Ovary (tissue), 9 donors: ENCODE data around the gene LYG1. TPM values are rescaled to one million over a fixed set of nuclear protein-coding genes. Genes with fewer than 3 reads are reported as not detected.

Experiments
- DNase-seq, 5 donors: peaks; one replicate each; pipeline ENCODE4 v3.0.0-alpha.2; 2019 to 2020
- H3K27ac ChIP-seq, 2 donors: fragments of 200-600 bp; one replicate each; pipeline versions ENCODE4 v1.5.1 to v1.8.0; 2019 to 2022
- H3K27me3 ChIP-seq: fragments of 200-600 bp; one replicate; pipeline ENCODE4 v1.8.0; 2022
- H3K36me3 ChIP-seq: fragments of 200-600 bp; sonication (generic); one replicate; pipeline ENCODE4 v1.5.1; 2019
- H3K4me1 ChIP-seq: one replicate; pipeline ENCODE4 v1.8.1; 2013; ENCODE audit warnings: mild to moderate bottlenecking, moderate library complexity; ENCODE audit not compliant: insufficient read depth
- H3K4me3 ChIP-seq: fragments of 200-600 bp; sonication (generic); one replicate; pipeline ENCODE4 v1.5.1; 2017
- H3K9me3 ChIP-seq, 2 donors: fragments of 200-600 bp in 1 of 2; sonication (generic) in 1 of 2; one replicate each; pipeline versions ENCODE4 v1.5.1 to v1.8.1; 2013 to 2019; ENCODE audit warnings: mild to moderate bottlenecking in 1 of 2, moderate library complexity in 1 of 2
- EP300 ChIP-seq: sonication (generic); formaldehyde crosslinking; IDR thresholded peaks from one replicate; pipeline ENCODE4 v1.6.1; 2017; ENCODE audit warnings: antibody characterized with exemption
- POLR2A ChIP-seq: fragments of 450-650 bp; IDR thresholded peaks from one replicate; pipeline ENCODE4 v1.6.1; 2017; ENCODE audit warnings: antibody characterized with exemption, mild to moderate bottlenecking, moderate library complexity
- WGBS, 3 donors: extraction: QIAGEN DNeasy Blood & Tissue Kit in 1 of 3; methylation state at CpG; one replicate each; pipeline versions ENCODE4 v1.1.5 to v1.1.7; 2013 to 2017; 5-methylcytosine and 5-hydroxymethylcytosine counted together
- intact Hi-C, 4 donors: fragments of 100-400 bp; cut with DNase I; formaldehyde crosslinking; loops; one replicate each; pipeline versions ENCODE4 v1.11.0 to v1.15.1; 2022 to 2023
- polyA plus RNA-seq, 2 donors: library from polyadenylated mRNA; stranded (reverse); fragments of 200-250 nt in 1 of 2; fragments of 350-450 nt in 1 of 2; fragmentation: Illumina TruSeq in 1 of 2; extraction: RNeasy Lipid Tissue Mini Kit (QIAGEN cat#74804) in 1 of 2; gene quantifications; one replicate each; pipeline ENCODE4 v1.2.3, GENCODE V29; 2013 to 2014
- total RNA-seq, 7 donors: library from RNA; depleted of rRNA in 2 of 7; stranded (reverse); fragments of >200 nt in 2 of 7; fragmentation: NEBNext Ultra II Directional in 3 of 7; extraction: Animal tissue kit (Norgen Biotek cat#: 25700) in 3 of 7; gene quantifications; one replicate each; pipeline versions ENCODE4 v1.1.0 to v1.2.4, GENCODE V29; 2016 to 2023
- TF ChIP-seq, protein P1 (sequence below), 3 donors: fragments of 450-650 bp in 2 of 3; fragments of 200-600 bp in 1 of 3; IDR thresholded peaks; one replicate each; pipeline versions ENCODE4 v1.5.1 to v1.8.0; 2016 to 2022; ENCODE audit warnings: antibody characterized with exemption in 3 of 3, mild to moderate bottlenecking in 1 of 3
- donor health status: DM: no; HTN: no; CAD: no; lungs with moderate emphysema.
- donor health status: DM: no; HTN: no; CAD: no.
- donor health status: Bipolar disorder and iron deficiency.
- donor health status: DM: yes; HTN: yes; CAD: no.
- donor health status: DM: no; HTN: no; CAD: no.
- donor health status: DM: yes; HTN: yes; CAD: no.

The LYG1 gene
- total and polyA plus RNA-seq, 9 donors = 0.56 to 3.1 (median 1.0) TPM

DNA sequence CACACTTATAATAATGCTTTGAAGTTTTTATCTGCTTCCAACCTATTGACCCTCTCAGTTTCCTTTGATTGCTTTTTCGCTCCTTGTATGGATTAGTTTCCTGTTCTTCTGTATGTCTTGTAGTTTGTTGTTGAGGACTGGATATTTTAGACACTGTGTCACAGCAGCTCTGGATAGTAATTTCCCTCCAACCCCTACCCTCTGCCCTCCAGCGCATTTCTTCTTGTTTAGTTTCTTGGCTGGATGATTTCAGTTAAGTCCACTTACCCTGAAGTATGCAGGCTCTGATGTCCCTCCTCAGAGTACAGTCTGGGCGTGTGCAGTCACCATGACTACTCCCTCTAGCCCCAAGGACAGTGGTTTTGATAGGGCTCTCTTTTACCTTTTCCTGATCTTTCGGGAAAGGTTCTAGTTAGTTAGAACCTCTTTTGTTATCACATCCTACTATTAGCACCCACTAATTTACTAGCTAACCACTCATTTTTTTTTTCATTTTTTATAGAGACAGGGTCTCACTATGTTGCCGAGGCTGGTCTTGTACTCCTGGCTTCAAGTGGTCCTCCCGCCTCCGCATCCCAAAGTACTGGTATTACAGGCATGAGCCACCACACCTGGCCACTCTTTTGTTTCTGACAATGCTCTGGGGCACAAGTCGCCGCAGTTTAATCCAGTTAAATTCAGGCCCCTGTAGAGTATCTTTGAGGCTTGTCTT is 16.3 kb upstream of the LYG1 start:
- no peaks in the 10 kb centered on the region for H3K9me3 ChIP-seq
- TF ChIP-seq POLR2A = no peak
- TF ChIP-seq, protein P1, sequence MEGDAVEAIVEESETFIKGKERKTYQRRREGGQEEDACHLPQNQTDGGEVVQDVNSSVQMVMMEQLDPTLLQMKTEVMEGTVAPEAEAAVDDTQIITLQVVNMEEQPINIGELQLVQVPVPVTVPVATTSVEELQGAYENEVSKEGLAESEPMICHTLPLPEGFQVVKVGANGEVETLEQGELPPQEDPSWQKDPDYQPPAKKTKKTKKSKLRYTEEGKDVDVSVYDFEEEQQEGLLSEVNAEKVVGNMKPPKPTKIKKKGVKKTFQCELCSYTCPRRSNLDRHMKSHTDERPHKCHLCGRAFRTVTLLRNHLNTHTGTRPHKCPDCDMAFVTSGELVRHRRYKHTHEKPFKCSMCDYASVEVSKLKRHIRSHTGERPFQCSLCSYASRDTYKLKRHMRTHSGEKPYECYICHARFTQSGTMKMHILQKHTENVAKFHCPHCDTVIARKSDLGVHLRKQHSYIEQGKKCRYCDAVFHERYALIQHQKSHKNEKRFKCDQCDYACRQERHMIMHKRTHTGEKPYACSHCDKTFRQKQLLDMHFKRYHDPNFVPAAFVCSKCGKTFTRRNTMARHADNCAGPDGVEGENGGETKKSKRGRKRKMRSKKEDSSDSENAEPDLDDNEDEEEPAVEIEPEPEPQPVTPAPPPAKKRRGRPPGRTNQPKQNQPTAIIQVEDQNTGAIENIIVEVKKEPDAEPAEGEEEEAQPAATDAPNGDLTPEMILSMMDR (IDR thresholded peaks at IDR 0.05) = no peak
- TF ChIP-seq EP300 = no peak
- H3K27me3 ChIP-seq = no peaks in the 10 kb centered on the region
- no peak overlapping the region for H3K4me3 ChIP-seq
- no peak overlapping the region for H3K27ac ChIP-seq
- intact Hi-C loops = no loop called here
- no peak for DNase-seq
- H3K36me3 ChIP-seq = no peaks in the 10 kb centered on the region
- 98 to 99% (median 98%) methylated on average over 9 of the region's 9 CpGs for WGBS, 3 donors
- no peaks in the 10 kb centered on the region for H3K4me1 ChIP-seq

DNA sequence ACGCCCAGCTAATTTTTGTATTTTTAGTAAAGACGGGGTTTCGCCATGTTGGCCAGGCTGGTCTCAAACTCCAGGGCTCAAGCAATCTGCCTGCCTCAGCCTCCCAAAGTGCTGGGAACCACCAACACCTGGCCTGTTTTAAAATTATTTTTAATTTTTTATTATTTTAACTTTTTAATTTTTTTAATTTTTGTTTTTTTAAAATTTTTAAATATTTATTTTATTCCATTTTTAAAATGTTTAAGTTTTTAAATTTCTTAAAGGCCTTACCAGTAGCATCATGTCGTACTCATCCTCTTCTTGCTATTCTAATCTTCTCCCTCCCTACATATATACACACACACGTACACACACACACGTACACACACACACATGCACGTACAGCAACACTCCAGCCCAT is 1.4 kb downstream of the LYG1 start:
- 94 to 96% (median 95%) methylated on average over 7 of the region's 7 CpGs for WGBS, 3 donors

DNA sequence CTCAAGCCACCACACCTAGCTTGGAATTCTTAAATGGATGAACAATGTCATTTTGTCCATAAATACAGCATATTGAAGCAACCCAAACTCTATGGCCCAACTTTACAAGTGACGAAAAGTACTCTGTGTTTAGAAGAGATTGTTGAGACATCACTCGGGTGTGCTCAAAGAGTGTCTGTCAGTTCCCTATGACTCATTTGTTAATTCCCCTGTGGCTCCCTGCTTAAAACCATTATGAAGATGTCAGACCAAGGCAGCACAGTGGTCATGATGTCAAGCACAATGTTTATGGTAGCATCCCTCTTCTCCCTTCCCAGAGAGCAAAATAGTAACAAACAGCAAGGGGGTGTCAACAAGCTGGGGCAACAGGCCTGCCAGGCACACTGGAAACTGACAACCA is 3.0 kb downstream of the LYG1 start:
- no peak for TF ChIP-seq EP300
- TF ChIP-seq, protein P1 (IDR thresholded peaks at IDR 0.05) = no peak
- TF ChIP-seq POLR2A = no peak
- intact Hi-C loops = no loop called here
- H3K9me3 ChIP-seq = no peaks in the 10 kb centered on the region
- H3K36me3 ChIP-seq = no peaks in the 10 kb centered on the region
- H3K4me3 ChIP-seq = no peak overlapping the region
- 86 to 95% (median 92%) methylated on average over 2 of the region's 2 CpGs for WGBS, 3 donors
- no peak overlapping the region for H3K27ac ChIP-seq
- no peak for DNase-seq
- no peaks in the 10 kb centered on the region for H3K27me3 ChIP-seq
- H3K4me1 ChIP-seq = no peaks in the 10 kb centered on the region

More for the DNA sequence above, 1.4 kb downstream of the LYG1 start:
- Histone ChIP-seq H3K4me3 (no peak overlapping the region), H3K27me3 (no peaks in the 10 kb centered on the region), H3K9me3 (no peaks in the 10 kb centered on the region), H3K27ac (no peak overlapping the region), H3K4me1 (no peaks in the 10 kb centered on the region), H3K36me3 (no peaks in the 10 kb centered on the region)
- no peak for TF ChIP-seq POLR2A
- intact Hi-C loops = no loop called here
- no peak for DNase-seq

DNA sequence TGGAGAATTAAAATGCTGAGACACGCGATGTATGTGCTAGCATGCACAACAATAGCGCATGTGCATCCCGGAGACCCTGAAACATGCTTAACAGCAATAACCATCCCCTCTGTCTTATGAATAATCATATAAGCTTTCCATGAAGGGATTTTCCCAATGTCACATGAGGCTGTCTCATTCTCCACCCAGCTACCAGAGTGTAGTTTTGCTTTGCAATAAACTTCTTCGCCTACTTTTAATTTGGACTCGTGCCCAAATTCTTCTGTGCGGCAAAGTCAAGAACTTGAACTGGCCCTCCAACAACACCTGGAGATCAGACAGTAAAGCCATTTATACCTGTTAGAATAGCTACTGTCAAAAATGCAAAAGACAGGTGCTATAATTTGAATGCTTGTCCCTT is 15.5 kb downstream of the LYG1 start:
- Histone ChIP-seq H3K36me3 (no peaks in the 10 kb centered on the region), H3K27me3 (no peaks in the 10 kb centered on the region), H3K4me1 (no peaks in the 10 kb centered on the region), H3K27ac (no peak overlapping the region), H3K9me3 (no peaks in the 10 kb centered on the region), H3K4me3 (no peak overlapping the region)
- DNase-seq = no peak
- intact Hi-C loops = no loop called here
- WGBS, 3 donors = 93 to 94% (median 94%) methylated on average over 7 of the region's 7 CpGs
- TF ChIP-seq EP300 (no peak), POLR2A (no peak)
- TF ChIP-seq, protein P1 (IDR thresholded peaks at IDR 0.05) = no peak

DNA sequence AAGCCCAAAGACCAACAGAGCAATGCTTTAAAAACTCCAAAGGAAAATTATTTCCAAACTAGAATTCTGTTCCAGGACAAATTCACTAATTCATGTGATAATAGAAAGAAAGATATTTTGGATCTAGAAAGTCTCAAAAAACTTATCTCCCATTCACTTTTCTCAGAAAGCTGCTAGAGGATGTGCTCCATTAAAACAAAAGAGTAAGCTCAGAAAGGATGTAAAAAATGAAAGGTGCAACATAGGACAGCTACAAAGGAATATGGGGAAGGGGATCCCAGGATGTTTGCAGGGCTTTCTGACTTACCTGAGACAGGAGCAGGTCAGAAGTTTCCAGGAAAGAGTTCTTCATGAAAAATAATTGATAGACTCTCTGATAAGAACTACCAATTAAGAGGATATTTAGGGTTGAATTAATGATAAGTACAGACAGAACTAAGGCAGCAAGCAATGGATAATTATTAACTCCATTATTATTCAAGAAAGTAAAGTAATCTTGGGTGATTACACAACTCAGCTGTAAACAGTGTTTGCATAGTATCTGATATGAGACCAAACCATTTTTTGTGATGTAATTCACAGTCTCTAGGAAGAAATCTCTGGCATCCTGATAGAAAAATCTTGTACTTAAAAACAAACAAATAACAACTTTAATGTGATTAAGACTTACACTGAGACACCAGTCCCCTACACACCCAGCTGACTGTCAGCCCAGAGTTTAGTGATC is 20.9 kb downstream of the LYG1 start:
- no peaks in the 10 kb centered on the region for H3K27me3 ChIP-seq
- no peak for DNase-seq
- H3K27ac ChIP-seq = no peak overlapping the region
- H3K36me3 ChIP-seq = no peaks in the 10 kb centered on the region
- H3K9me3 ChIP-seq = no peaks in the 10 kb centered on the region
- TF ChIP-seq, protein P1 (IDR thresholded peaks at IDR 0.05) = no peak
- TF ChIP-seq POLR2A (no peak), EP300 (no peak)
- no peaks in the 10 kb centered on the region for H3K4me1 ChIP-seq
- no peak overlapping the region for H3K4me3 ChIP-seq
- intact Hi-C loops = loop anchor here in 1 of 4 donors (1.0 kb wide), 1 partner anchor 9 kb away; no protein-coding TSS in a partner anchor
